Vagina (tissue), 2 donors: ENCODE data around the gene DEFB113.

Experiments
- CTCF ChIP-seq, 3 experiments: fragments of 450-650 bp in 2 of 3; fragments of 200-600 bp in 1 of 3; sonication (generic) in 1 of 3; IDR thresholded peaks; one replicate each; pipeline ENCODE4 v1.5.1; 2017 to 2019; ENCODE audit warnings: antibody characterized with exemption in 3 of 3, mild to moderate bottlenecking in 2 of 3, moderate library complexity in 2 of 3
- POLR2A ChIP-seq, 2 donors: fragments of 450-650 bp; IDR thresholded peaks; one replicate each; pipeline ENCODE4 v1.6.1; 2017; ENCODE audit warnings: antibody characterized with exemption in 2 of 2, mild to moderate bottlenecking in 2 of 2, moderate library complexity in 2 of 2
- POLR2AphosphoS5 ChIP-seq, 2 donors: sonication (generic); formaldehyde crosslinking; IDR thresholded peaks; one replicate each; pipeline ENCODE4 v1.9.0; 2017; ENCODE audit warnings: antibody characterized with exemption in 2 of 2, mild to moderate bottlenecking in 2 of 2, low read depth in 1 of 2; ENCODE audit not compliant: insufficient read depth in 1 of 2

GRCh38 chr6:49933526-49933925, 35.9 kb downstream of the DEFB113 start:
- TF ChIP-seq POLR2A (IDR thresholded peaks at IDR 0.05) = no peak
- TF ChIP-seq CTCF (IDR thresholded peaks at IDR 0.05) = no peak
- no peak for TF ChIP-seq POLR2AphosphoS5 (IDR thresholded peaks at IDR 0.05; ENCODE audit: insufficient read depth in 1 of 2, low read depth in 1 of 2)
